Activated CD4-positive, alpha-beta memory T cell treated with anti-CD3 and anti-CD28 coated beads, Interleukin-2, amount 10 ng/mL, durations not matched to agents 7 days and 5 days (primary cell): ENCODE measurements around the gene C8B. TPM values are rescaled to one million over a fixed set of nuclear protein-coding genes. Genes with fewer than 3 reads are reported as not detected.

ENCODE experiments used
- CTCF ChIA-PET: fragments of 350-600 bp; sonication (Branson Sonifier 250); formaldehyde crosslinking; loops from one replicate; lab custom pipeline; 2021; ENCODE audit warnings: antibody characterized with exemption, inconsistent platforms; lab: Charles Lee
- POLR2A ChIA-PET: fragments of 350-600 bp; sonication (Branson Sonifier 250); formaldehyde crosslinking; loops from one replicate; lab custom pipeline; 2021; ENCODE audit warnings: antibody characterized with exemption; lab: Charles Lee
- DNase-seq: peaks from one replicate; pipeline ENCODE4 v3.0.0-alpha.2; 2020
- H3K27ac Mint-ChIP-seq: one replicate; pipeline ENCODE4 v1.8.0; 2021; ENCODE audit warnings: mild to moderate bottlenecking, mixed read lengths
- H3K27me3 Mint-ChIP-seq: one replicate; pipeline ENCODE4 v1.8.0; 2021; ENCODE audit warnings: mixed read lengths
- H3K36me3 Mint-ChIP-seq: one replicate; pipeline ENCODE4 v1.8.0; 2021; ENCODE audit warnings: low read depth, mixed read lengths
- H3K4me1 Mint-ChIP-seq: one replicate; pipeline ENCODE4 v1.8.0; 2021; ENCODE audit warnings: mixed read lengths
- H3K4me3 Mint-ChIP-seq: one replicate; pipeline ENCODE4 v1.8.0; 2021; ENCODE audit warnings: mild to moderate bottlenecking, mixed read lengths
- H3K9me3 Mint-ChIP-seq: one replicate; pipeline ENCODE4 v1.8.0; 2021; ENCODE audit warnings: mixed read lengths
- total RNA-seq, 2 experiments: library from RNA; stranded (reverse); gene quantifications; one replicate each; pipeline ENCODE4 v1.2.3, GENCODE V29; 2021

Gene C8B
- total RNA-seq = not detected

- H3K9me3 Mint-ChIP-seq = no peaks in the 10 kb centered on the region
- no peaks in the 10 kb centered on the region for H3K27me3 Mint-ChIP-seq
- POLR2A ChIA-PET = no interaction called here
- H3K4me3 Mint-ChIP-seq = no peak within 1 kb of the TSS
- H3K4me1 Mint-ChIP-seq = no peaks in the 10 kb centered on the region
- CTCF ChIA-PET = no interaction called here
- DNase-seq = no peak
- H3K27ac Mint-ChIP-seq = no peak within 1 kb of the TSS
- H3K36me3 Mint-ChIP-seq = no peaks in the 10 kb centered on the region
Observed at GRCh38 chr1:56965916-56966697, at the start of gene C8B. Gene C8B (minus strand): TSS chr1:56966015. CDS start chr1:56965948, 67 bp downstream.

- ChIA-PET POLR2A (no interaction called here), CTCF (no interaction called here)
- Mint-ChIP-seq H3K27me3 (no peaks in the 10 kb centered on the region), H3K36me3 (no peaks in the 10 kb centered on the region), H3K4me3 (no peak overlapping the region), H3K9me3 (no peaks in the 10 kb centered on the region), H3K27ac (no peak overlapping the region), H3K4me1 (no peaks in the 10 kb centered on the region)
- no peak for DNase-seq
Observed at GRCh38 chr1:57015071-57015470, 49.3 kb upstream of the C8B start.

- DNase-seq = no peak
- Mint-ChIP-seq H3K9me3 (no peaks in the 10 kb centered on the region), H3K4me3 (no peak overlapping the region), H3K4me1 (no peaks in the 10 kb centered on the region), H3K27me3 (no peaks in the 10 kb centered on the region), H3K27ac (no peak overlapping the region), H3K36me3 (no peaks in the 10 kb centered on the region)
- ChIA-PET CTCF (no interaction called here), POLR2A (no interaction called here)
Observed at GRCh38 chr1:57013522-57013921, 47.7 kb upstream of the C8B start.

- H3K4me1 Mint-ChIP-seq = no peaks in the 10 kb centered on the region
- no peaks in the 10 kb centered on the region for H3K9me3 Mint-ChIP-seq
- CTCF ChIA-PET = no interaction called here
- no peaks in the 10 kb centered on the region for H3K27me3 Mint-ChIP-seq
- POLR2A ChIA-PET = no interaction called here
- DNase-seq = no peak
- no peaks in the 10 kb centered on the region for H3K36me3 Mint-ChIP-seq
- no peak overlapping the region for H3K27ac Mint-ChIP-seq
- no peak overlapping the region for H3K4me3 Mint-ChIP-seq
Observed at GRCh38 chr1:57012315-57012714, 46.5 kb upstream of the C8B start.

- H3K36me3 Mint-ChIP-seq = no peaks in the 10 kb centered on the region
- no peaks in the 10 kb centered on the region for H3K27me3 Mint-ChIP-seq
- no peak for DNase-seq
- H3K27ac Mint-ChIP-seq = no peak overlapping the region
- H3K4me1 Mint-ChIP-seq = no peaks in the 10 kb centered on the region
- ChIA-PET CTCF (no interaction called here), POLR2A (no interaction called here)
- H3K9me3 Mint-ChIP-seq = no peaks in the 10 kb centered on the region
- H3K4me3 Mint-ChIP-seq = no peak overlapping the region
Observed at GRCh38 chr1:57010511-57010910, 44.7 kb upstream of the C8B start.

- ChIA-PET CTCF (no interaction called here), POLR2A (no interaction called here)
- H3K36me3 Mint-ChIP-seq = no peaks in the 10 kb centered on the region
- H3K4me3 Mint-ChIP-seq = no peak overlapping the region
- no peaks in the 10 kb centered on the region for H3K27me3 Mint-ChIP-seq
- no peaks in the 10 kb centered on the region for H3K9me3 Mint-ChIP-seq
- no peak overlapping the region for H3K27ac Mint-ChIP-seq
- no peaks in the 10 kb centered on the region for H3K4me1 Mint-ChIP-seq
- no peak for DNase-seq
Observed at GRCh38 chr1:57007948-57008347, 42.1 kb upstream of the C8B start.

GRCh38 chr1:57007472-57007871 lies 41.7 kb upstream of the C8B start:
- Mint-ChIP-seq H3K27ac (no peak overlapping the region), H3K27me3 (no peaks in the 10 kb centered on the region), H3K36me3 (no peaks in the 10 kb centered on the region), H3K9me3 (no peaks in the 10 kb centered on the region), H3K4me3 (no peak overlapping the region), H3K4me1 (no peaks in the 10 kb centered on the region)
- CTCF ChIA-PET = no interaction called here
- no peak for DNase-seq
- POLR2A ChIA-PET = no interaction called here

GRCh38 chr1:57003398-57004139 lies 37.8 kb upstream of the C8B start:
- no peak overlapping the region for H3K4me3 Mint-ChIP-seq
- no peaks in the 10 kb centered on the region for H3K27me3 Mint-ChIP-seq
- DNase-seq = no peak
- no peaks in the 10 kb centered on the region for H3K4me1 Mint-ChIP-seq
- ChIA-PET CTCF (no interaction called here), POLR2A (no interaction called here)
- no peak overlapping the region for H3K27ac Mint-ChIP-seq
- no peaks in the 10 kb centered on the region for H3K9me3 Mint-ChIP-seq
- H3K36me3 Mint-ChIP-seq = no peaks in the 10 kb centered on the region

GRCh38 chr1:56995414-56996100 lies 29.7 kb upstream of the C8B start:
- no peak for DNase-seq
- H3K9me3 Mint-ChIP-seq = no peaks in the 10 kb centered on the region
- H3K27ac Mint-ChIP-seq = no peak overlapping the region
- H3K4me1 Mint-ChIP-seq = no peaks in the 10 kb centered on the region
- ChIA-PET CTCF (no interaction called here), POLR2A (no interaction called here)
- peaks cover 1% of the 10 kb centered on the region for H3K27me3 Mint-ChIP-seq
- no peaks in the 10 kb centered on the region for H3K36me3 Mint-ChIP-seq
- H3K4me3 Mint-ChIP-seq = no peak overlapping the region

DNA sequence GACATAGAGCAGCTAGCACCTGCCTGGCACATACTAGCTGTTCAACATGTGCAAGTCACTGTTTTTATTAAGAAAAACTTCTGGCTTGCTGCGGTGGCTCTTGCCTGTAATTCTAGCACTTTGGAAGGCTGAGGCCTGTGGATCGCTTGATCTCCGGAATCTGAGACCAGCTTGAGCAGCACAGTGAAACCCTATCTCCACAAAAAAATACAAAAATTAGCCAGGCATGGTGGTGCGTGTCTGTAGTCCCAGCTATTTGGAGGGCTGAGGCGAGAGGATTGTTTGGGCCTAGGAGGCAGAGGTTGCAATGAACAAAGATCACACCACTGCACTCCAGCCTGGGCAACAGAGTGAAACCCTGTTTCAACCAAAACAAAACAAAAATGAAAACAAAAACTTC lies 27.7 kb upstream of the C8B start:
- no peak for DNase-seq
- Mint-ChIP-seq H3K36me3 (no peaks in the 10 kb centered on the region), H3K27ac (no peak overlapping the region), H3K4me3 (no peak overlapping the region), H3K27me3 (peaks cover 2% of the 10 kb centered on the region), H3K9me3 (no peaks in the 10 kb centered on the region), H3K4me1 (no peaks in the 10 kb centered on the region)
- CTCF ChIA-PET = no interaction called here
- POLR2A ChIA-PET = no interaction called here

- peaks cover 2% of the 10 kb centered on the region for H3K27me3 Mint-ChIP-seq
- H3K27ac Mint-ChIP-seq = no peak overlapping the region
- ChIA-PET CTCF (no interaction called here), POLR2A (no interaction called here)
- H3K9me3 Mint-ChIP-seq = no peaks in the 10 kb centered on the region
- H3K4me3 Mint-ChIP-seq = no peak overlapping the region
- no peak for DNase-seq
- no peaks in the 10 kb centered on the region for H3K36me3 Mint-ChIP-seq
- H3K4me1 Mint-ChIP-seq = no peaks in the 10 kb centered on the region
Observed at GRCh38 chr1:56992318-56993125, 26.7 kb upstream of the C8B start.

DNA sequence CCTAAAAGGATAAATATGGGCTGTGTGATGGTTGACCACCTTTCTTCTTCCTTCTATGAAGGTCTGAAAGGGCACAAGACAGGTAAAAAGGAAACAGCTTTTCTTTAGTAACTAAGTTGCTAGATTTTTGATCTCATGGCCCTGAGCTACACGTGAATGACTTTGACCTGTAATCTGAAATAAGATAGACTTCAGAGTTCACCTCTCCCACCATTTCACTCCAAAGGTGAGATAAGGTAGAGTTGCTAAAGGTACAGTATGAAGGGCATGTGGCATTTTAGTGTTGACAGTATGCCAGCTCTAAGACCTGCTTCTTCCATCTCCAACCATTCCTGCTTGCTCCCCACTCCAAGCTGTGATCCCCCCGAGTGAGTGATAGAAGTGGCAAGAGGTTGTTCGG lies 25.8 kb upstream of the C8B start:
- peaks cover 2% of the 10 kb centered on the region for H3K27me3 Mint-ChIP-seq
- POLR2A ChIA-PET = no interaction called here

GRCh38 chr1:56986397-56986796 lies 20.6 kb upstream of the C8B start:
- ChIA-PET POLR2A (no interaction called here), CTCF (no interaction called here)
- Mint-ChIP-seq H3K27ac (no peak overlapping the region), H3K9me3 (no peaks in the 10 kb centered on the region), H3K4me1 (no peaks in the 10 kb centered on the region), H3K4me3 (no peak overlapping the region), H3K27me3 (peaks cover 2% of the 10 kb centered on the region), H3K36me3 (no peaks in the 10 kb centered on the region)
- no peak for DNase-seq

More for the DNA sequence above, 25.8 kb upstream of the C8B start:
- Mint-ChIP-seq H3K4me1 (no peaks in the 10 kb centered on the region), H3K9me3 (no peaks in the 10 kb centered on the region), H3K4me3 (no peak overlapping the region), H3K36me3 (no peaks in the 10 kb centered on the region), H3K27ac (no peak overlapping the region)
- CTCF ChIA-PET = no interaction called here
- no peak for DNase-seq
